Fibroblast of lung (primary cell): ENCODE measurements around the gene GRIN2D. TPM values are rescaled to one million over a fixed set of nuclear protein-coding genes. Genes with fewer than 3 reads are reported as not detected.

Experiments
- DNase-seq, 2 donors: peaks; one replicate each; pipeline versions ENCODE4 v3.0.0 to v3.0.0-alpha.2; 2010; ENCODE audit warnings: low read depth in 2 of 2
- H2AFZ ChIP-seq: 2 replicates; pipeline ENCODE4 v1.5.1; 2012; ENCODE audit warnings: low read length, control low read depth, inconsistent platforms
- H3K27ac ChIP-seq: 2 replicates; pipeline ENCODE4 v1.5.1; 2011; ENCODE audit warnings: low read length, control low read depth; ENCODE audit not compliant: insufficient read depth
- H3K27me3 ChIP-seq: 2 replicates; pipeline ENCODE4 v1.5.1; 2011; ENCODE audit warnings: mild to moderate bottlenecking, low read length; ENCODE audit not compliant: control insufficient read depth, insufficient read depth
- H3K36me3 ChIP-seq: 2 replicates; pipeline ENCODE4 v1.5.1; 2011; ENCODE audit warnings: low read length; ENCODE audit not compliant: control insufficient read depth, insufficient read depth
- H3K4me1 ChIP-seq: 2 replicates; pipeline ENCODE4 v1.5.1; 2011; ENCODE audit warnings: low read length; ENCODE audit not compliant: control insufficient read depth, insufficient read depth; ENCODE audit errors: extremely low read depth
- H3K4me2 ChIP-seq: 2 replicates; pipeline ENCODE4 v1.5.1; 2011; ENCODE audit warnings: low read length, control low read depth; ENCODE audit not compliant: insufficient read depth; ENCODE audit errors: extremely low read depth
- H3K4me3 ChIP-seq, 4 experiments: fragments of 200-600 bp in 1 of 4; sonication (generic) in 1 of 4; replicated peaks in 1 of 4; 2 replicates each; pipeline ENCODE4 v1.5.1; 2011 to 2016; ENCODE audit warnings: low read length in 4 of 4, low read depth in 3 of 4, mild to moderate bottlenecking in 3 of 4, control low read depth in 2 of 4, inconsistent platforms in 1 of 4, mixed read lengths in 1 of 4; ENCODE audit not compliant: insufficient read depth in 1 of 4; ENCODE audit errors: control extremely low read depth in 1 of 4
- H3K79me2 ChIP-seq: 2 replicates; pipeline ENCODE4 v1.5.1; 2012; ENCODE audit warnings: mild to moderate bottlenecking, low read length, inconsistent platforms; ENCODE audit not compliant: control insufficient read depth, insufficient read depth
- H3K9ac ChIP-seq: 2 replicates; pipeline ENCODE4 v1.5.1; 2011; ENCODE audit warnings: mild to moderate bottlenecking, low read length, control low read depth; ENCODE audit not compliant: insufficient read depth
- H3K9me3 ChIP-seq: 2 replicates; pipeline ENCODE4 v1.5.1; 2012; ENCODE audit warnings: low read depth, low read length; ENCODE audit not compliant: control insufficient read depth, insufficient read depth
- H4K20me1 ChIP-seq: 2 replicates; pipeline ENCODE4 v1.5.1; 2011; ENCODE audit warnings: low read length; ENCODE audit not compliant: control insufficient read depth, insufficient read depth; ENCODE audit errors: extremely low read depth
- EZH2 ChIP-seq: IDR thresholded peaks from 2 replicates; pipeline ENCODE4 v1.5.1; 2012; ENCODE audit warnings: low read length, control low read depth, mild to moderate bottlenecking; ENCODE audit errors: missing control alignments
- polyA plus RNA-seq, 2 donors: library from polyadenylated mRNA; depleted of rRNA in 1 of 2; stranded (reverse) in 1 of 2; unstranded in 1 of 2; fragments of >200 nt; gene quantifications; 2 replicates each; pipeline ENCODE4 v1.2.1, GENCODE V29; 2011 to 2012; ENCODE audit warnings: missing spikeins in 1 of 2
- total RNA-seq: library from RNA; depleted of rRNA; stranded (reverse); fragments of >200 nt; gene quantifications from 2 replicates; pipeline ENCODE4 v1.2.1, GENCODE V29; 2014
- TF ChIP-seq, protein P1 (sequence below), 2 donors: IDR thresholded peaks in 1 of 2; conservative IDR thresholded peaks in 1 of 2; 1 replicate in 1 of 2; 2 replicates in 1 of 2; pipeline ENCODE4 v1.5.1; 2011 to 2012; ENCODE audit warnings: low read length in 2 of 2, control low read depth in 1 of 2, inconsistent platforms in 1 of 2, low read depth in 1 of 2, mild to moderate bottlenecking in 1 of 2

The GRIN2D gene
- total and polyA plus RNA-seq, 2 donors (not counting 1 experiment from before 2014, with no cell fraction given): under 0.01 to 0.08 TPM

DNA sequence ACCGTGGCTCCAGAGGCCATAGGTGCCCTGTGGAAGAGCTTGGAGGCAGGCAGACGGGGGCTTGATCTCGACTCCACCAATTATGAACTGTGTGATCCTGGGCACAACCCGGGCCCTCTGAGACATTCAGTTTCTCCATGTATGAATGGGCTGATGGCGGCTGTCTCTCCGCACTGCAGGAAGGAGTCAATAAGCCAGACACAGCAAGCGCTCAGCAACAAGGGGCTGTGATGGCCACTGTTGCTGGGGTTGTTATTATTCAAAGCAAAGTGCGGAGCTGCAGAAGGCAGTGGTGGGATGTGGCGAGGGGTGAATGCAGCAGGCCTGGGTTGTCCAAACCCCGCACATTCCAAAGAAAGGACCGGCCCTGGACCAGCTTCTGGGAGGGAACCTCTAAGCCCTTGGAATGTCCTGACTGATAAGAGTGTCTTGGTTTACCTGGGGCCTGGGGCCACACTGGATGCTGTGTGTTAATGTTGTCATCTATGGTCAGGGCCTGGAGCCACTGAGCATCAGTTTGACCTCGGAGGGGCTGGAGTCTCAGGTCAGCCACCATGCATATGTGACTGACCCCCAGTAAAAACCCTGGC, 38.0 kb upstream of the GRIN2D start:
- Histone ChIP-seq H4K20me1 (no peaks in the 10 kb centered on the region), H3K27ac (no peak overlapping the region), H2AFZ (no peak overlapping the region), H3K36me3 (no peaks in the 10 kb centered on the region), H3K27me3 (no peaks in the 10 kb centered on the region), H3K9ac (no peak overlapping the region), H3K4me1 (no peaks in the 10 kb centered on the region), H3K4me3 (no peak overlapping the region), H3K9me3 (no peaks in the 10 kb centered on the region), H3K79me2 (no peaks in the 10 kb centered on the region), H3K4me2 (no peak overlapping the region)
- TF ChIP-seq, protein P1, sequence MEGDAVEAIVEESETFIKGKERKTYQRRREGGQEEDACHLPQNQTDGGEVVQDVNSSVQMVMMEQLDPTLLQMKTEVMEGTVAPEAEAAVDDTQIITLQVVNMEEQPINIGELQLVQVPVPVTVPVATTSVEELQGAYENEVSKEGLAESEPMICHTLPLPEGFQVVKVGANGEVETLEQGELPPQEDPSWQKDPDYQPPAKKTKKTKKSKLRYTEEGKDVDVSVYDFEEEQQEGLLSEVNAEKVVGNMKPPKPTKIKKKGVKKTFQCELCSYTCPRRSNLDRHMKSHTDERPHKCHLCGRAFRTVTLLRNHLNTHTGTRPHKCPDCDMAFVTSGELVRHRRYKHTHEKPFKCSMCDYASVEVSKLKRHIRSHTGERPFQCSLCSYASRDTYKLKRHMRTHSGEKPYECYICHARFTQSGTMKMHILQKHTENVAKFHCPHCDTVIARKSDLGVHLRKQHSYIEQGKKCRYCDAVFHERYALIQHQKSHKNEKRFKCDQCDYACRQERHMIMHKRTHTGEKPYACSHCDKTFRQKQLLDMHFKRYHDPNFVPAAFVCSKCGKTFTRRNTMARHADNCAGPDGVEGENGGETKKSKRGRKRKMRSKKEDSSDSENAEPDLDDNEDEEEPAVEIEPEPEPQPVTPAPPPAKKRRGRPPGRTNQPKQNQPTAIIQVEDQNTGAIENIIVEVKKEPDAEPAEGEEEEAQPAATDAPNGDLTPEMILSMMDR (conservative IDR thresholded peaks at IDR 0.05 in 1 of 2, IDR thresholded peaks at IDR 0.05 in 1 of 2; ENCODE audit: low read depth in 1 of 2, low read length in 2 of 2): no peak
- TF ChIP-seq EZH2: no peak
- DNase-seq: no peak

DNA sequence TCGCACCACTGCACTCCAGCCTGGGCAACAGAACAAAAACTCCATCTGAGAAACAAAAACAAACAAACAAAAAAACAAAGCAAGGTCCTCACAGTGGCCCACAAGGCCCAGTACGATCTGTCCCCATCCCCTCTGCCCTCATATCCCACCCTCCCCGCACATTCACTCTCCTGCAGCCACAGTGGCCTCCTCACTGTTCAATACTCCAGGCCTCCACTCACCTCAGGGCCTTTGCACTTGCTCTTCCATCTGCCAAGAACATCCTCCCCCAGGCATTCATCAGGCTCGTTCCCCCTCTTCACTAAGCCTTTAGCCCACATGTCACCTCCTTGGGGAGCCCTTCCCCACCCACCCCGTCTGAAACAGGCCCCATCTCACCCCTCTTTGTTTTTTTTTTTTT, 34.3 kb upstream of the GRIN2D start:
- no peaks in the 10 kb centered on the region for H3K9me3 ChIP-seq
- no peak overlapping the region for H2AFZ ChIP-seq
- H3K4me3 ChIP-seq: no peak overlapping the region
- H3K9ac ChIP-seq: no peak overlapping the region
- no peaks in the 10 kb centered on the region for H3K27me3 ChIP-seq
- no peak overlapping the region for H3K27ac ChIP-seq
- TF ChIP-seq, protein P1 (conservative IDR thresholded peaks at IDR 0.05 in 1 of 2, IDR thresholded peaks at IDR 0.05 in 1 of 2; ENCODE audit: low read depth in 1 of 2, low read length in 2 of 2): no peak
- no peak for TF ChIP-seq EZH2
- no peaks in the 10 kb centered on the region for H3K79me2 ChIP-seq
- H3K36me3 ChIP-seq: no peaks in the 10 kb centered on the region
- no peaks in the 10 kb centered on the region for H4K20me1 ChIP-seq
- no peak for DNase-seq
- no peak overlapping the region for H3K4me2 ChIP-seq
- H3K4me1 ChIP-seq: peaks cover 3% of the 10 kb centered on the region

DNA sequence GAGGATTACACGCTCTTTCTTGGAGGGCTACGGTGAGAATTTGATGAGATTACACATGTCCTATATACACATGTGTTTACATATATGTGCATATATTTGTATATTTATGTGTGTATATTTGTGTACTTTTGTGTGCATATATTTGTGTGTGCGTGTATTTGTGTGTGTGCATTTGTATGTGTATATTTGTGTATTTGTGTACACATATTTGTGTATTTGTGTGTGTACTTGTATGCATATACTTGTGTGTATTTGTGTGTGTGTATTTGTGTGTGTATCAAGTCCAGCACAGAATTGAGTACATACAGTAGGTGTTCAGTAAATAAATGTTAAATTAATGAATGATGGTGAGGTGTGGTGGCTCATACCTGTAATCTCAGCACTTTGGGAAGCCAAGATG, 31.6 kb upstream of the GRIN2D start:
- Histone ChIP-seq H3K27ac (no peak overlapping the region), H3K9ac (no peak overlapping the region), H3K79me2 (no peaks in the 10 kb centered on the region), H3K27me3 (no peaks in the 10 kb centered on the region), H3K4me2 (no peak overlapping the region), H3K36me3 (no peaks in the 10 kb centered on the region), H3K4me3 (no peak overlapping the region), H3K4me1 (peaks cover 6% of the 10 kb centered on the region), H4K20me1 (no peaks in the 10 kb centered on the region), H3K9me3 (no peaks in the 10 kb centered on the region), H2AFZ (no peak overlapping the region)
- TF ChIP-seq, protein P1 (conservative IDR thresholded peaks at IDR 0.05 in 1 of 2, IDR thresholded peaks at IDR 0.05 in 1 of 2; ENCODE audit: low read depth in 1 of 2, low read length in 2 of 2): no peak
- no peak for TF ChIP-seq EZH2
- DNase-seq: no peak
